DND-41 (cell line): ENCODE data around the gene ZDHHC14.

Source experiments
- ATAC-seq: fragments of 200-7000 bp; cut with Tn5 transposase; 3 replicates; pipeline ENCODE4 v1.9.1; 2021; ENCODE audit warnings: low read depth; ENCODE audit not compliant: insufficient read depth
- DNase-seq: peaks from one replicate; pipeline ENCODE4 v3.0.0-alpha.2; 2020
- H2AFZ ChIP-seq: 2 replicates; pipeline ENCODE4 v1.6.0; 2012; ENCODE audit warnings: low read depth, low read length
- H3K27ac ChIP-seq: 2 replicates; pipeline ENCODE4 v1.5.1; 2012; ENCODE audit warnings: low read length, inconsistent platforms
- H3K27me3 ChIP-seq: fragments of 200-600 bp; sonication (generic); 2 replicates; pipeline ENCODE4 v1.6.0; 2012; ENCODE audit warnings: low read length, mild to moderate bottlenecking, inconsistent platforms; ENCODE audit not compliant: insufficient read depth, poor library complexity
- H3K36me3 ChIP-seq: 2 replicates; pipeline ENCODE4 v1.5.1; 2012; ENCODE audit warnings: low read length, inconsistent platforms; ENCODE audit not compliant: insufficient read depth
- H3K4me1 ChIP-seq: 2 replicates; pipeline ENCODE4 v1.5.1; 2012; ENCODE audit warnings: mild to moderate bottlenecking, low read length; ENCODE audit not compliant: insufficient read depth
- H3K4me2 ChIP-seq: 2 replicates; pipeline ENCODE4 v1.6.0; 2012; ENCODE audit warnings: mild to moderate bottlenecking, moderate library complexity, low read length, inconsistent platforms; ENCODE audit not compliant: insufficient read depth
- H3K4me3 ChIP-seq, 2 experiments: fragments of 200-600 bp in 1 of 2; shearing (Covaris generic) in 1 of 2; 2 replicates each; pipeline ENCODE4 v1.5.1; 2012 to 2016; ENCODE audit warnings: inconsistent platforms in 2 of 2, low read length in 2 of 2, mild to moderate bottlenecking in 2 of 2, low read depth in 1 of 2, moderate library complexity in 1 of 2
- H3K79me2 ChIP-seq: 2 replicates; pipeline ENCODE4 v1.6.0; 2012; ENCODE audit warnings: low read length, inconsistent platforms; ENCODE audit not compliant: insufficient read depth
- H3K9ac ChIP-seq: 2 replicates; pipeline ENCODE4 v1.6.0; 2012; ENCODE audit warnings: low read depth, mild to moderate bottlenecking, inconsistent platforms, low read length, moderate library complexity
- H3K9me3 ChIP-seq: 2 replicates; pipeline ENCODE4 v1.5.1; 2012; ENCODE audit warnings: low read length, moderate library complexity, mild to moderate bottlenecking, inconsistent platforms; ENCODE audit not compliant: insufficient read depth, severe bottlenecking
- H4K20me1 ChIP-seq: 2 replicates; pipeline ENCODE4 v1.6.0; 2012; ENCODE audit warnings: low read length; ENCODE audit not compliant: insufficient read depth
- CTCF ChIP-seq: IDR thresholded peaks from 2 replicates; pipeline ENCODE4 v1.5.1; 2012; ENCODE audit warnings: borderline replicate concordance, low read length, moderate library complexity, mild to moderate bottlenecking; ENCODE audit not compliant: poor library complexity, severe bottlenecking; ENCODE audit errors: extremely low read depth
- EZH2 ChIP-seq: IDR thresholded peaks from 3 replicates; pipeline ENCODE4 v1.6.1; 2012; ENCODE audit warnings: borderline replicate concordance, low read depth, mild to moderate bottlenecking, moderate library complexity, low read length, inconsistent platforms; ENCODE audit not compliant: severe bottlenecking

ZDHHC14 gene

DNA sequence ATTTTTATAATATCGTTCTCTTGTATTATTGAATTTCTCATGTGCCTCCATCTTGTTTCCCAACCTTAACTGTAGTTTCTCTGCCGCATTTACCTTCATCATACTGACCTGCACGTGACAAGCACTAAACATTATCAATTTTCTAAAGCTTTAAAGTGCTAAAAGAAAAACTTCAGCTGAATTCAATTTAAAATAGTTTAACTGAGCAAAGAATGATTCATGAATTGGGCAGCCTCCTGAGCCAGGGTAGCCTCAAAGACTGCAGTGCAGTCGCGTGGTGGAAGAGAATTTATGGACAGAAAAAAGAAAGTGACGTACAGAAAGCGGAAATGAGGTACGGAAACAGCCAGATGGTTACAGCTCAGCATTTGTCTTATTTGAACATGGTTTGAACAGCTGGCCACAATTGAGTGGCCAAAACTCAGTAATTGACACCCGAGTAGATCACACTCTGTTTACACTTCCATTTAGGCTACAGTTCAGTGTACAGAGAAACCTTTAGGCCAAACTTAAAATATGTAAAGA, 4.2 kb upstream of the ZDHHC14 start:
- no peak overlapping the region for H3K4me3 ChIP-seq
- no peak overlapping the region for H3K4me2 ChIP-seq
- no peak overlapping the region for H3K9ac ChIP-seq
- H4K20me1 ChIP-seq = no peaks in the 10 kb centered on the region
- H2AFZ ChIP-seq = no peak overlapping the region
- H3K9me3 ChIP-seq = no peaks in the 10 kb centered on the region
- H3K79me2 ChIP-seq = no peaks in the 10 kb centered on the region
- H3K4me1 ChIP-seq = peaks cover 7% of the 10 kb centered on the region
- H3K27ac ChIP-seq = no peak overlapping the region
- no peaks in the 10 kb centered on the region; the same call in 1 of the 2 replicates for H3K36me3 ChIP-seq
- TF ChIP-seq CTCF (no peak), EZH2 (no peak)
- peaks cover 11% of the 10 kb centered on the region for H3K27me3 ChIP-seq
- no peak for ATAC-seq
- DNase-seq = no peak

- ATAC-seq = peak; percentile 91
- H3K9ac ChIP-seq = peak overlapping the region; percentile 82
Observed at GRCh38 chr6:157379656-157380457, 1.1 kb upstream of the ZDHHC14 start.

DNA sequence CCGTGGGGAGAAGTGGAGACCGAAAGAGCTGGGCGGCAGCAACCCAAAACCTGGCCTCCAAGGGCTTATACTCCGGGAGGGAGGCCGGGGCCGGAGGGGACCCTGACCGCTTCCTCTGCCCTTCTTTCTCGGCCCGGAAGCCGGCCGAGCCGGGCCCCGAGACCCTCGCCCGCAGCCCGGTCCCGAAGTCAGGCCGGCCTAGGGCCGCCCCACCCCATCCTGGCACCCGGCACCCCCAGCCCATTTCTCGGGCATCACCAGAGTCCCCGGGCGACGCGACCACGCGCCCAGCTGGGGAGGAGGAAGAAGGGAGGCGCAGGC, 572 bp upstream of the ZDHHC14 start:
- peak overlapping the region; percentile 67 for H3K27ac ChIP-seq
- H3K4me2 ChIP-seq = peak overlapping the region; percentile 76
- H3K9me3 ChIP-seq = no peaks in the 10 kb centered on the region
- H3K4me1 ChIP-seq = peaks cover 7% of the 10 kb centered on the region
- ATAC-seq (no peak; the same call in 2 of the 3 replicates), DNase-seq (no peak)
- TF ChIP-seq EZH2 (no peak), CTCF (no peak)
- H2AFZ ChIP-seq = peak overlapping the region; percentile 79
- no peaks in the 10 kb centered on the region; the same call in 1 of the 2 replicates for H3K36me3 ChIP-seq
- no peaks in the 10 kb centered on the region for H4K20me1 ChIP-seq
- H3K79me2 ChIP-seq = no peaks in the 10 kb centered on the region
- no peaks in the 10 kb centered on the region for H3K27me3 ChIP-seq
- peak overlapping the region; percentile 82 for H3K9ac ChIP-seq
- peak overlapping the region; percentile 74 to 75 for H3K4me3 ChIP-seq

More at GRCh38 chr6:157379656-157380457, 1.1 kb upstream of the ZDHHC14 start:
- H3K36me3 ChIP-seq = no peaks in the 10 kb centered on the region; the same call in 1 of the 2 replicates
- peak overlapping the region; percentile 67 for H3K27ac ChIP-seq
- no peak for TF ChIP-seq EZH2
- TF ChIP-seq CTCF = no peak
- H2AFZ ChIP-seq = peak overlapping the region; percentile 81
- peak; percentile 85 for DNase-seq
- no peaks in the 10 kb centered on the region for H3K79me2 ChIP-seq
- H3K9me3 ChIP-seq = no peaks in the 10 kb centered on the region
- H3K4me2 ChIP-seq = peak overlapping the region; percentile 76
- no peaks in the 10 kb centered on the region for H3K27me3 ChIP-seq
- peak overlapping the region; percentile 74 to 75 for H3K4me3 ChIP-seq
- no peaks in the 10 kb centered on the region for H4K20me1 ChIP-seq
- H3K4me1 ChIP-seq = peaks cover 7% of the 10 kb centered on the region
